GM06990 (cell line): ENCODE data around the gene PARN.

ENCODE experiments used
- DNase-seq: peaks from one replicate; pipeline ENCODE4 v3.0.0-alpha.2; 2011; ENCODE audit not compliant: insufficient read length; ENCODE audit errors: extremely low read depth
- H3K27me3 ChIP-seq: replicated peaks from 2 replicates; pipeline ENCODE4 v1.6.0; 2011; ENCODE audit warnings: low read length; ENCODE audit not compliant: control insufficient read depth, insufficient read depth
- H3K36me3 ChIP-seq: 2 replicates; pipeline ENCODE4 v1.5.1; 2011; ENCODE audit warnings: low read length; ENCODE audit not compliant: control insufficient read depth, insufficient read depth
- H3K4me3 ChIP-seq: replicated peaks from 2 replicates; pipeline ENCODE4 v1.5.1; 2011; ENCODE audit warnings: low read depth, mild to moderate bottlenecking, control low read depth, low read length
- CTCF ChIP-seq: IDR thresholded peaks from 2 replicates; pipeline ENCODE4 v1.5.1; 2011; ENCODE audit warnings: low read length, control low read depth, mild to moderate bottlenecking, inconsistent platforms; ENCODE audit not compliant: insufficient read depth, poor library complexity, severe bottlenecking

PARN gene

GRCh38 chr16:14462811-14463210 lies 167.2 kb downstream of the PARN start:
- H3K36me3 ChIP-seq, result no peaks in the 10 kb centered on the region
- no peaks in the 10 kb centered on the region for H3K27me3 ChIP-seq
- DNase-seq, result no peak
- no peak overlapping the region for H3K4me3 ChIP-seq
- TF ChIP-seq CTCF, result no peak

GRCh38 chr16:14460726-14461125 lies 169.3 kb downstream of the PARN start:
- H3K36me3 ChIP-seq, result no peaks in the 10 kb centered on the region; the same call in 1 of the 2 replicates
- H3K27me3 ChIP-seq, result no peaks in the 10 kb centered on the region
- H3K4me3 ChIP-seq, result no peak overlapping the region
- no peak for DNase-seq
- no peak for TF ChIP-seq CTCF

GRCh38 chr16:14458576-14458975 lies 171.5 kb downstream of the PARN start:
- no peak for DNase-seq
- TF ChIP-seq CTCF, result no peak
- H3K4me3 ChIP-seq, result no peak overlapping the region
- no peaks in the 10 kb centered on the region; the same call in 1 of the 2 replicates for H3K36me3 ChIP-seq
- no peaks in the 10 kb centered on the region for H3K27me3 ChIP-seq

- no peak for TF ChIP-seq CTCF
- Histone ChIP-seq H3K36me3 (no peaks in the 10 kb centered on the region; the same call in 1 of the 2 replicates), H3K27me3 (no peaks in the 10 kb centered on the region), H3K4me3 (no peak overlapping the region)
- no peak for DNase-seq
Observed at GRCh38 chr16:14456793-14457481, 173.1 kb downstream of the PARN start.

GRCh38 chr16:14455573-14455972 lies 174.5 kb downstream of the PARN start:
- Histone ChIP-seq H3K36me3 (no peaks in the 10 kb centered on the region; the same call in 1 of the 2 replicates), H3K27me3 (no peaks in the 10 kb centered on the region), H3K4me3 (no peak overlapping the region)
- TF ChIP-seq CTCF, result no peak
- DNase-seq, result no peak

- no peaks in the 10 kb centered on the region for H3K27me3 ChIP-seq
- no peak for TF ChIP-seq CTCF
- no peaks in the 10 kb centered on the region; the same call in 1 of the 2 replicates for H3K36me3 ChIP-seq
- H3K4me3 ChIP-seq, result no peak overlapping the region
- DNase-seq, result no peak
Observed at GRCh38 chr16:14454391-14454790, 175.7 kb downstream of the PARN start.
